SK-MEL-5 (cell line): Measurements from ENCODE around the gene ASPDH. TPM values are rescaled to one million over a fixed set of nuclear protein-coding genes. Genes with fewer than 3 reads are reported as not detected.
"Not testable (repeated sequence)": the region's sequence is repeated elsewhere in the genome, so short reads cannot be mapped to it uniquely, and the experiment has no call there.

Experiments
- DNase-seq: peaks from one replicate; pipeline ENCODE4 v3.0.0-alpha.2; 2016; ENCODE audit warnings: low read depth, low spot score
- in situ Hi-C: cut with HindIII; loops from 2 replicates; pipeline ENCODE4 v1.10.0; 2016; ENCODE audit warnings: low sequenced_read_pairs, high pct_unique_total_duplicates, low pct_unique_long_range_greater_than_20kb
- total RNA-seq: library from RNA; depleted of rRNA; stranded (reverse); fragments of >200 nt; shearing (Covaris generic); gene quantifications from 2 replicates; pipeline ENCODE4 v1.2.3, GENCODE V29; 2014; rRNA removed

ASPDH gene
- total RNA-seq, 1 experiment from 2014 or later: not detected

GRCh38 chr19:50475736-50476223 is 37.9 kb downstream of the ASPDH start:
- DNase-seq: no peak
- in situ Hi-C loops: no loop called here

DNA sequence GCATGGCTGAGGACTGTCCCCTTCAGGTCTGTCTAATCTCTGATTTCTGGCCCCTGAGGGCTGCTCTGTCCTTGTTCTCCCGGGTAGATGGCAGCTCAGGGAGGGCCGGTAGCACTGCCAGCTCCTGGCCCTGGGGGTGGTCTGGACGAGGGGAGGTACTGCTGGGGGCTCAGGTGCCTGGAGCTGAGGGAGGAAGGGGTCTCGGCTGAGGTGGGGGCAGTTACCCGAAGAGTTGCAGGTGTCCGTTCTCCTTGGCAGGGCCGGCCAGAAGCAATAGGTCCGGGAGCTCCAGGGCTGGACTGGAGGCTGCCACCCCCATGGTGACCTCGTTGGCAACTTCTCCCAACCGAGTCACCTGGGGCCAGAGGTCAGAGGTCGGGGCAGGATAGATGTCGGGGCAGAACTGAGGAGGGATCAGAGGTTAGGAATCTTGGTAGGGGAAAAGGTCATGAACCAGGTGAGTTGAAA is 38.6 kb downstream of the ASPDH start:
- in situ Hi-C loops: no loop called here
- no peak for DNase-seq

- in situ Hi-C loops, DNase-seq: not testable (repeated sequence)
These were observed 40.4 kb downstream of the ASPDH start for GRCh38 chr19:50473336-50473735.

- no peak for DNase-seq
- in situ Hi-C loops: no loop called here
These were observed 44.9 kb downstream of the ASPDH start for GRCh38 chr19:50468818-50469217.

DNA sequence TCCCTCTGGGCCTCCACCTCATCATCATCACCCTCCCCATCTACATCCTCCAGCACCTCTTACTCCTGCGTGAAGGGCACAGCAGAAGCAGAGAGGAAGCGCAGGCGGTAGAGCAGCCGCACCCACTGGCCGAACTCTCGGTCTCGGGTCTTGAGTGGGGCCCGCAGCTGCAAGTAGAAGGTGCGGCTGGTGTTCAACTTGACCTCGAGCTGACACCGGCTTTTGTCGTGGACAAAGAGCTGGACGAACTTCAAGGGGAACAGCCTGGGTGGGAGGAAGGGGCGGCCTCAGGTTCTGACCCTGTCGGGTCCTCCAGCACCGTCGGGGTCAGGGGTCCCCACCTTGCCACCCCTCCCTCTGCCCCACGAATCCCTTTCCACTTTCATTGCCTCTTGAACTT is 46.1 kb downstream of the ASPDH start:
- in situ Hi-C loops: no loop called here
- no peak for DNase-seq

GRCh38 chr19:50466706-50467039 is 47.0 kb downstream of the ASPDH start:
- no peak for DNase-seq
- in situ Hi-C loops: no loop called here

DNA sequence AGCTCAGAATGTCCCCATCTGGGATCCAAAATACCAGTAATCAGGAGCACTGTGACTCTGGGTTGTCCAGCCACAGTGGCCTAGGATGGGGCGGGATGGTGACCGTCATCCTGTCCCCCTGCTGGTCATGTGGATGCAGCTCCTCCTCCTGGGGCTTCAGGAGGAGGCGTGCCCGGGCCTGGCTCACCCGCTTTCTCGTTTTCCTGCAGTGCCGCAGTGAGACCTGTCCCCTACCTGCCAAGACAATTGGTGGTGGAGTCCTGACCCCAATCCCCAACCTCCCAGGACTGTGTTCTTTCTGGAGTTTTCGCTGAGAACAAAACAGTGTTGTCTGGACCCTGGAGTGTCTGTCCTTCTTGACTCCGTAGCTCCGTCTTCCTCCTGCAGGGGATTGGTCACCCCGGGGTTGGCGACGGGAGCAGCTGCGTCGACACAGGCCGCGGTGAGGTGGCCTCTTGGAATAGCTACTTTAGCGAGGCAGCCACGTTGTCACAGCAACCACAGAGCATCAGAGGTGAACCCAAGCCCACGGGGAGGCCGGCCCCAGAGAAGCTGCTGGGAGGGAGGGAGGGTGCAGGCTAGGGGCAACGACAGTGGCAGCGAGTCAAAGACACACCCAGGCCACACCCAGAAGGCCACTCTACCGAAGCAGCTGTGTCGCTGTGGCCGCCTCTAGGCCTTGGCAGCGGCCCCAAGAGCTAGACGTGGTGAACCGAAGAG is 47.6 kb downstream of the ASPDH start:
- DNase-seq: no peak
- in situ Hi-C loops: no loop called here

- in situ Hi-C loops: no loop called here
- DNase-seq: no peak
These were observed 48.7 kb downstream of the ASPDH start for GRCh38 chr19:50465000-50465399.

DNA sequence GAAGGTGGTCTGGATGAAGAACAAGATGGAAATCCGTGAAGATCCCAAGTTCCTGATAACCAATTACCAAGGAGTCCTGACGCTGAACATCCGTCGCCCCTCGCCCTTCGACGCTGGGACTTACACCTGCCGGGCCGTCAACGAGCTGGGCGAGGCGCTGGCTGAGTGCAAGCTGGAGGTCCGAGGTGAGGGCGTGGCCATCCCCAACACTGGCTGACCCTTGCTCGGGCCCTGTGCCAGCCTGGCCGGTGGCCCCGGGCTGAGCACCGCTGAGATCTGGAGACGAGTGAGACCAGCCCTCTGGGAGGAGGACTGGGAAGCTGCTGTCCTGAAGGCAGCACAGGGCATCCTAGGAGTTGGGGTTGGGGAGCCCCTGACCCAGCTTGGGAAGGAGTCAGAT is 49.4 kb downstream of the ASPDH start:
- DNase-seq: no peak
- in situ Hi-C loops: no loop called here

GRCh38 chr19:50462970-50463369 is 50.7 kb downstream of the ASPDH start:
- in situ Hi-C loops: no loop called here
- no peak for DNase-seq

Other genes starting within 250 kb of the ASPDH start
- 0.55 and 0.59 TPM in 2 replicates for gene KCNC3, start 184.5 kb downstream of the ASPDH start, total RNA-seq
- 0.13 and 0.48 TPM in 2 replicates for gene NAPSA, start 148.3 kb downstream of the ASPDH start, total RNA-seq
- 82.1 and 82.4 TPM in 2 replicates for gene NR1H2, start 137.5 kb downstream of the ASPDH start, total RNA-seq
- gene POLD1, start 129.6 kb downstream of the ASPDH start, total RNA-seq: 30.7 and 32.7 TPM in 2 replicates
- gene SPIB, start 95.0 kb downstream of the ASPDH start, total RNA-seq: not detected in 2 replicates
- not detected in 2 replicates for gene MYBPC2, start 81.0 kb downstream of the ASPDH start, total RNA-seq
- 127 and 148 TPM in 2 replicates for gene EMC10, start 37.4 kb downstream of the ASPDH start, total RNA-seq
- 0.27 and 0.29 TPM in 2 replicates for gene GARIN5A, start 37.1 kb downstream of the ASPDH start, total RNA-seq
- gene JOSD2, start 2.7 kb downstream of the ASPDH start, total RNA-seq: 26.4 and 29.0 TPM in 2 replicates
- gene LRRC4B, start 54.5 kb upstream of the ASPDH start, total RNA-seq: 6.3 and 6.9 TPM in 2 replicates
- gene SYT3, start 126.0 kb upstream of the ASPDH start, total RNA-seq: 0.55 and 1.6 TPM in 2 replicates
- 2.7 and 4.3 TPM in 2 replicates for gene C19orf81, start 135.5 kb upstream of the ASPDH start, total RNA-seq
- gene SHANK1, start 205.9 kb upstream of the ASPDH start, total RNA-seq: 0.27 and 0.48 TPM in 2 replicates
- gene CLEC11A, start 209.5 kb upstream of the ASPDH start, total RNA-seq: 1.0 and 1.2 TPM in 2 replicates